Breast epithelium (tissue), 4 donors: Measurements from ENCODE around the gene SNRPB. TPM values are rescaled to one million over a fixed set of nuclear protein-coding genes. Genes with fewer than 3 reads are reported as not detected.

Source experiments
- DNase-seq, 2 donors: peaks; one replicate each; pipeline ENCODE4 v3.0.0-alpha.2; 2019; ENCODE audit warnings: low spot score in 2 of 2
- H3K27ac ChIP-seq, 2 donors: fragments of 200-600 bp; sonication (generic) in 1 of 2; one replicate each; pipeline ENCODE4 v1.5.1; 2016 to 2019; ENCODE audit warnings: mild to moderate bottlenecking in 1 of 2
- H3K27me3 ChIP-seq, 2 donors: fragments of 200-600 bp; sonication (generic) in 1 of 2; one replicate each; pipeline versions ENCODE4 v1.5.1 to v1.6.0; 2017 to 2019; ENCODE audit warnings: control low read depth in 1 of 2, mild to moderate bottlenecking in 1 of 2
- H3K36me3 ChIP-seq: fragments of 200-600 bp; one replicate; pipeline ENCODE4 v1.5.1; 2019
- H3K4me1 ChIP-seq, 2 donors: fragments of 200-600 bp; sonication (generic); one replicate each; pipeline ENCODE4 v1.5.1; 2016 to 2019; ENCODE audit warnings: control low read depth in 1 of 2
- H3K4me3 ChIP-seq, 3 donors: fragments of 200-600 bp; sonication (generic); 1 replicate in 2 of 3; 2 replicates in 1 of 3; pipeline ENCODE4 v1.5.1; 2016 to 2019; ENCODE audit warnings: mild to moderate bottlenecking in 3 of 3, moderate library complexity in 2 of 3
- H3K9me3 ChIP-seq, 2 donors: fragments of 200-600 bp; sonication (generic) in 1 of 2; one replicate each; pipeline ENCODE4 v1.5.1; 2016 to 2019; ENCODE audit warnings: control low read depth in 1 of 2
- POLR2A ChIP-seq: fragments of 450-650 bp; IDR thresholded peaks from one replicate; pipeline ENCODE4 v1.6.1; 2016; ENCODE audit warnings: antibody characterized with exemption, mild to moderate bottlenecking, moderate library complexity
- POLR2AphosphoS5 ChIP-seq, 3 donors: sonication (generic); formaldehyde crosslinking; IDR thresholded peaks; one replicate each; pipeline ENCODE4 v1.6.1; 2017; ENCODE audit warnings: antibody characterized with exemption in 3 of 3
- intact Hi-C: fragments of 100-400 bp; cut with DNase I; formaldehyde crosslinking; loops from one replicate; pipeline ENCODE4 v1.15.1; 2023; ENCODE audit warnings: low total_unique reads
- total RNA-seq, 3 donors: library from RNA; depleted of rRNA; stranded (reverse); fragments of >200 nt; gene quantifications; one replicate each; pipeline ENCODE4 v1.1.0, GENCODE V29; 2016
- TF ChIP-seq, protein P1 (sequence below), 3 donors: fragments of 450-650 bp; IDR thresholded peaks; one replicate each; pipeline ENCODE4 v1.5.1; 2016 to 2017; ENCODE audit warnings: antibody characterized with exemption in 3 of 3, mild to moderate bottlenecking in 3 of 3, moderate library complexity in 3 of 3

SNRPB gene
- total RNA-seq, 3 donors from 2014 or later = 124 to 207 (median 179) TPM

DNA sequence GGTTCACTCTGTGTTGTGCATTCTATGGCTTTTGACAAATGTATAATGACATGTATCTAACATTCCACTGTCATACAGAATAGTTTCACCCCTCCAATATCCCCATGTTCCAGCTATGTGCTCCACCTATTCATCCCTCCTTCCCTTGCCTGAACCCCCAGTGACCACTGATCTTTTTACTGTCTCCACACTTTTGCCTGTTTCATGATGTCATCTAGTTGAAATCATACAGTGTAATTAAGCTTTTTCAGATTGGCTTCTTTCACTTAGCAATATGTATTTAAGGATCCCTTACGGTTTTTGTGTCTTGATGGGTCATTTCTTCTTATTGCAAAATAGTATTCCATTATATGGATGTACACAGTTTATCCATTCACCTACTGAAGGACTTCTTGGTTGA is 50.1 kb downstream of the SNRPB start:
- H3K9me3 ChIP-seq = no peaks in the 10 kb centered on the region
- DNase-seq = no peak
- no peaks in the 10 kb centered on the region for H3K27me3 ChIP-seq
- H3K27ac ChIP-seq = no peak overlapping the region
- TF ChIP-seq POLR2A = no peak
- TF ChIP-seq, protein P1, sequence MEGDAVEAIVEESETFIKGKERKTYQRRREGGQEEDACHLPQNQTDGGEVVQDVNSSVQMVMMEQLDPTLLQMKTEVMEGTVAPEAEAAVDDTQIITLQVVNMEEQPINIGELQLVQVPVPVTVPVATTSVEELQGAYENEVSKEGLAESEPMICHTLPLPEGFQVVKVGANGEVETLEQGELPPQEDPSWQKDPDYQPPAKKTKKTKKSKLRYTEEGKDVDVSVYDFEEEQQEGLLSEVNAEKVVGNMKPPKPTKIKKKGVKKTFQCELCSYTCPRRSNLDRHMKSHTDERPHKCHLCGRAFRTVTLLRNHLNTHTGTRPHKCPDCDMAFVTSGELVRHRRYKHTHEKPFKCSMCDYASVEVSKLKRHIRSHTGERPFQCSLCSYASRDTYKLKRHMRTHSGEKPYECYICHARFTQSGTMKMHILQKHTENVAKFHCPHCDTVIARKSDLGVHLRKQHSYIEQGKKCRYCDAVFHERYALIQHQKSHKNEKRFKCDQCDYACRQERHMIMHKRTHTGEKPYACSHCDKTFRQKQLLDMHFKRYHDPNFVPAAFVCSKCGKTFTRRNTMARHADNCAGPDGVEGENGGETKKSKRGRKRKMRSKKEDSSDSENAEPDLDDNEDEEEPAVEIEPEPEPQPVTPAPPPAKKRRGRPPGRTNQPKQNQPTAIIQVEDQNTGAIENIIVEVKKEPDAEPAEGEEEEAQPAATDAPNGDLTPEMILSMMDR (IDR thresholded peaks at IDR 0.05) = no peak
- no peak for TF ChIP-seq POLR2AphosphoS5 (IDR thresholded peaks at IDR 0.05)
- intact Hi-C loops = no loop called here
- no peak overlapping the region for H3K4me3 ChIP-seq
- H3K4me1 ChIP-seq = no peaks in the 10 kb centered on the region
- no peaks in the 10 kb centered on the region for H3K36me3 ChIP-seq

DNA sequence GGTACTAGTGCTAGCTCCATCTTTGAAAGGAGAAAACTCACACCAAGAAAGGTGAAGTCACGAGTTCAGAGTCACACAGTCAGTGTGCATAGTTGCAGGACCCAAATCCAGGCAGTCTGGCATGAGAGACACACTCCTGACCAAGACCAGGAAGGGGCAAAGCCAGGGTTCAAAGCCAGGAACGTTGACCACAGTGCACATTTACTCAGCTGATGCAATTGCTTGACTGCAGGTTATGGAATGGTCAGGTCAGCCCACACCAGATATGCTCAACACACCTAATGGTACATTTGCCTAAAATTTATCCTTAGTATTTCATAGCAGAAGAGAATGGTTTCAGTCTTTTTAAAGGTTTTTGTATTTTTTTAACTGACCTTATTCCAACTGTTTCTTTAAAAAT is 52.2 kb downstream of the SNRPB start:
- Histone ChIP-seq H3K27me3 (no peaks in the 10 kb centered on the region), H3K9me3 (no peaks in the 10 kb centered on the region), H3K27ac (no peak overlapping the region), H3K4me3 (no peak overlapping the region), H3K36me3 (no peaks in the 10 kb centered on the region), H3K4me1 (no peaks in the 10 kb centered on the region)
- no peak for DNase-seq
- intact Hi-C loops = no loop called here
- TF ChIP-seq, protein P1 (IDR thresholded peaks at IDR 0.05) = no peak

DNA sequence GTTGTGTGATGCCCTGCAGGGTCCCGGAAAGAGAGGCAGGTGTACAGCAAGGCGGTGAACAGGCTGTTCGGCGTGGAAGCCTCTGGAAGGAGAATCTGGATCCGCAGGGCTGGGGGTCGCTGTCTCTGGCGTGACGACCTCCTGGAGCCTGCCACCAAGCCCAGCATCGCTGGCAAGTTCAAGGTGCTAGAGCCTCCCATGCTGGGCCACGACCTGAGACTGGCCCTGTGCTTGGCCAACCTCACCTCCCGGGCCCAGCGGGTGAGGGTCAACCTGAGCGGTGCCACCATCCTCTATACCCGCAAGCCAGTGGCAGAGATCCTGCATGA is 53.4 kb downstream of the SNRPB start:
- no peaks in the 10 kb centered on the region for H3K27me3 ChIP-seq
- intact Hi-C loops = no loop called here
- no peak overlapping the region for H3K4me3 ChIP-seq
- TF ChIP-seq POLR2AphosphoS5 (IDR thresholded peaks at IDR 0.05) = no peak
- TF ChIP-seq POLR2A = no peak
- TF ChIP-seq, protein P1 (IDR thresholded peaks at IDR 0.05) = no peak
- no peaks in the 10 kb centered on the region for H3K9me3 ChIP-seq
- no peaks in the 10 kb centered on the region for H3K4me1 ChIP-seq
- no peak for DNase-seq
- no peak overlapping the region for H3K27ac ChIP-seq
- no peaks in the 10 kb centered on the region for H3K36me3 ChIP-seq

DNA sequence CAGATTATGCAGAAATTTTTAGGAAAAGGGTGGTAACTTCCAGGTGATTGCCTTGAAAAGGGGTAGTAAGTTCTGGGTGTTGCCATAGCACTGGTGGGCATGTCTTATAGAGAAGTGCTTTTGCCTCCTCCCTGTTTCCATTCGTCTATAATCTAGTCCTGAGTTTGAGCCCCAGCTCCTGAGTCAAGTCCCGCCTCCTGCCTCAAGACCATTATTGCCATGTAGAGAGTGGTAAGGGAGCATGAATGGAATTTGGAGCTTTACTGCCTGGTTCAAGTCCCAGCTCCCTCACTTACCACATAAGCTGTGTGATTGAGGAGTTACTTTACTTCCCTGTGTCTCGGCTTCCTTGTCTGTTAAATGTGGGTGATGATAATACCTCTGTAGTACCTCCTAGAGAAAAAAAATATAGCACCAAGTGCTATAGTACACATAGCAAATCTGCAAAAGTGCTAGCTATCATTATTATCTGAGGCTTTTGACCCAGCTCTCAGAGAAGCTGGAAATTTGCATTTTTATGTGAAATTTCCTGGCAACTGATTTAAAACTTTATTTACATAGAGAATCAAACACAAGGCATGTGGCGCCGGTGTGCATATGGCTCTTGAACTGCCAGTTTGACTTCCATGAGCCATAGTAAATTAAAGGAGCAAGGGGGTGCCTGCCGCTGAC is 53.9 kb downstream of the SNRPB start:
- H3K4me3 ChIP-seq = no peak overlapping the region
- H3K9me3 ChIP-seq = no peaks in the 10 kb centered on the region
- H3K27me3 ChIP-seq = no peaks in the 10 kb centered on the region
- H3K27ac ChIP-seq = no peak overlapping the region
- no peaks in the 10 kb centered on the region for H3K4me1 ChIP-seq
- DNase-seq = no peak
- intact Hi-C loops = no loop called here
- TF ChIP-seq, protein P1 (IDR thresholded peaks at IDR 0.05) = no peak
- TF ChIP-seq POLR2A = no peak
- TF ChIP-seq POLR2AphosphoS5 (IDR thresholded peaks at IDR 0.05) = no peak
- H3K36me3 ChIP-seq = no peaks in the 10 kb centered on the region

Other genes starting within 250 kb of the SNRPB start
- gene TGM3, start 174.8 kb downstream of the SNRPB start, total RNA-seq = not detected
- not detected for gene TGM6, start 89.9 kb downstream of the SNRPB start, total RNA-seq
- gene ZNF343, start 38.1 kb upstream of the SNRPB start, total RNA-seq = 10 to 100 TPM in 2 of 3 donors, 1 to 10 TPM in 1; 8.8 to 18.4 (median 14.0) TPM
- gene TMC2, start 65.8 kb upstream of the SNRPB start, total RNA-seq = under 1 TPM; 0.15 to 0.96 (median 0.33) TPM
- gene NOP56, start 181.8 kb upstream of the SNRPB start, total RNA-seq = 100 to 1,000 TPM in 1 of 3 donors, 10 to 100 TPM in 2; 77.1 to 137 (median 94.8) TPM
- gene IDH3B, start 193.4 kb upstream of the SNRPB start, total RNA-seq = 100 to 1,000 TPM; 114 to 119 (median 115) TPM
- gene EBF4, start 222.0 kb upstream of the SNRPB start, total RNA-seq = 10 to 100 TPM in 2 of 3 donors, 1 to 10 TPM in 1; 1.6 to 22.0 (median 22.0) TPM